Osteoblast (primary cell): ENCODE measurements around the gene TIMP3. TPM values are rescaled to one million over a fixed set of nuclear protein-coding genes. Genes with fewer than 3 reads are reported as not detected.

ENCODE experiments used
- DNase-seq: peaks from one replicate; pipeline ENCODE4 v3.0.0; 2011; ENCODE audit warnings: low spot score, mixed read lengths; ENCODE audit not compliant: insufficient read length; ENCODE audit errors: missing footprints
- H2AFZ ChIP-seq: 2 replicates; pipeline ENCODE4 v1.6.0; 2011; ENCODE audit warnings: mild to moderate bottlenecking, low read length
- H3K27ac ChIP-seq: 2 replicates; pipeline ENCODE4 v1.5.1; 2011; ENCODE audit warnings: mild to moderate bottlenecking, low read depth, low read length, moderate library complexity
- H3K27me3 ChIP-seq: 2 replicates; pipeline ENCODE4 v1.6.0; 2012; ENCODE audit warnings: mild to moderate bottlenecking, control low read depth, inconsistent platforms, low read length, moderate library complexity; ENCODE audit not compliant: insufficient read depth
- H3K36me3 ChIP-seq: 2 replicates; pipeline ENCODE4 v1.5.1; 2011; ENCODE audit warnings: mild to moderate bottlenecking, low read length, control low read depth, moderate library complexity; ENCODE audit not compliant: insufficient read depth
- H3K4me1 ChIP-seq: 2 replicates; pipeline ENCODE4 v1.5.1; 2011; ENCODE audit warnings: mild to moderate bottlenecking, low read length, control low read depth, moderate library complexity; ENCODE audit not compliant: insufficient read depth
- H3K4me2 ChIP-seq: 2 replicates; pipeline ENCODE4 v1.6.0; 2011; ENCODE audit warnings: mild to moderate bottlenecking, low read length; ENCODE audit not compliant: insufficient read depth
- H3K4me3 ChIP-seq: fragments of 200-600 bp; sonication (generic); 3 replicates; pipeline ENCODE4 v1.5.1; 2012; ENCODE audit warnings: mild to moderate bottlenecking, low read length, inconsistent platforms; ENCODE audit not compliant: insufficient read depth
- H3K79me2 ChIP-seq: 2 replicates; pipeline ENCODE4 v1.6.0; 2012; ENCODE audit warnings: mild to moderate bottlenecking, low read length, control low read depth, inconsistent platforms; ENCODE audit not compliant: insufficient read depth
- H3K9me3 ChIP-seq: 2 replicates; pipeline ENCODE4 v1.5.1; 2011; ENCODE audit warnings: low read depth, low read length, control low read depth
- H4K20me1 ChIP-seq: 2 replicates; pipeline ENCODE4 v1.6.0; 2012; ENCODE audit warnings: mild to moderate bottlenecking, low read length, control low read depth; ENCODE audit not compliant: insufficient read depth
- CTCF ChIP-seq: IDR thresholded peaks from 2 replicates; pipeline ENCODE4 v1.5.1; 2011; ENCODE audit warnings: mild to moderate bottlenecking, low read depth, low read length, moderate library complexity; ENCODE audit errors: extremely low read depth
- total RNA-seq: library from RNA; depleted of rRNA; stranded (reverse); fragments of >200 nt; gene quantifications from 2 replicates; pipeline ENCODE4 v1.2.3, GENCODE V29; 2012

TIMP3 gene
- total RNA-seq, 1 donor: 1,293 TPM

GRCh38 chr22:32836280-32837123 lies 35.0 kb downstream of the TIMP3 start:
- no peaks in the 10 kb centered on the region for H3K27me3 ChIP-seq
- H3K4me3 ChIP-seq: no peak overlapping the region
- H3K9me3 ChIP-seq: no peaks in the 10 kb centered on the region
- TF ChIP-seq CTCF: peak; percentile 58
- peaks cover 76% of the 10 kb centered on the region for H3K36me3 ChIP-seq
- no peak overlapping the region for H2AFZ ChIP-seq
- H3K4me2 ChIP-seq: no peak overlapping the region
- peak overlapping the region; percentile 35 for H3K27ac ChIP-seq
- no peak for DNase-seq
- peaks cover 12% of the 10 kb centered on the region for H3K4me1 ChIP-seq
- H4K20me1 ChIP-seq: peaks cover 89% of the 10 kb centered on the region
- H3K79me2 ChIP-seq: peaks cover 90% of the 10 kb centered on the region

- peaks cover 12% of the 10 kb centered on the region for H3K4me1 ChIP-seq
- H3K9me3 ChIP-seq: no peaks in the 10 kb centered on the region
- no peak overlapping the region for H3K4me2 ChIP-seq
- peaks cover 75% of the 10 kb centered on the region for H3K36me3 ChIP-seq
- H2AFZ ChIP-seq: no peak overlapping the region
- peaks cover 90% of the 10 kb centered on the region for H3K79me2 ChIP-seq
- no peaks in the 10 kb centered on the region for H3K27me3 ChIP-seq
- H3K27ac ChIP-seq: no peak overlapping the region
- TF ChIP-seq CTCF: no peak
- peaks cover 91% of the 10 kb centered on the region for H4K20me1 ChIP-seq
- DNase-seq: no peak
- H3K4me3 ChIP-seq: no peak overlapping the region
Measured at GRCh38 chr22:32837142-32837541, 35.6 kb downstream of the TIMP3 start.

- Histone ChIP-seq H3K79me2 (peaks cover 91% of the 10 kb centered on the region), H3K9me3 (no peaks in the 10 kb centered on the region), H3K27me3 (no peaks in the 10 kb centered on the region), H3K36me3 (peaks cover 75% of the 10 kb centered on the region), H3K4me3 (no peak overlapping the region), H3K4me1 (peaks cover 12% of the 10 kb centered on the region), H4K20me1 (peaks cover 94% of the 10 kb centered on the region), H3K27ac (no peak overlapping the region), H3K4me2 (no peak overlapping the region), H2AFZ (no peak overlapping the region)
- TF ChIP-seq CTCF: no peak
- DNase-seq: no peak
Measured at GRCh38 chr22:32837803-32838202, 36.3 kb downstream of the TIMP3 start.

- H3K79me2 ChIP-seq: peaks cover 90% of the 10 kb centered on the region
- H3K27me3 ChIP-seq: no peaks in the 10 kb centered on the region
Measured at GRCh38 chr22:32839831-32840584, 38.5 kb downstream of the TIMP3 start.

More at GRCh38 chr22:32839831-32840584, 38.5 kb downstream of the TIMP3 start:
- Histone ChIP-seq H3K36me3 (peaks cover 69% of the 10 kb centered on the region), H3K27ac (peak overlapping the region; percentile 14), H4K20me1 (peaks cover 92% of the 10 kb centered on the region), H3K4me1 (peaks cover 12% of the 10 kb centered on the region), H3K4me2 (no peak overlapping the region), H3K4me3 (no peak overlapping the region), H2AFZ (no peak overlapping the region), H3K9me3 (no peaks in the 10 kb centered on the region)
- DNase-seq: no peak
- no peak for TF ChIP-seq CTCF
